Kidney (tissue), 14 donors: ENCODE results near the gene LRRTM1. TPM values are rescaled to one million over a fixed set of nuclear protein-coding genes. Genes with fewer than 3 reads are reported as not detected.

ENCODE experiments used
- DNase-seq, 5 donors: peaks; one replicate each; pipeline ENCODE4 v3.0.0-alpha.2; 2013 to 2020
- FAIRE-seq: peaks from 2 replicates; lab custom pipeline; 2012; peaks lifted over from hg19 to GRCh38; lab: Jason Lieb, UNC
- H3K27ac ChIP-seq, 2 donors: one replicate each; pipeline ENCODE4 v1.7.0; 2013; ENCODE audit warnings: low read depth in 2 of 2, low read length in 2 of 2, inconsistent platforms in 1 of 2
- H3K27me3 ChIP-seq: one replicate; pipeline ENCODE4 v1.7.1; 2013; ENCODE audit warnings: low read length, inconsistent platforms; ENCODE audit not compliant: control insufficient read depth, insufficient read depth
- H3K36me3 ChIP-seq, 3 donors: one replicate each; pipeline versions ENCODE4 v1.7.0 to v1.7.1; 2013; ENCODE audit warnings: low read length in 3 of 3, control low read depth in 1 of 3, inconsistent platforms in 1 of 3; ENCODE audit not compliant: insufficient read depth in 3 of 3, control insufficient read depth in 2 of 3
- H3K4me1 ChIP-seq, 3 donors: one replicate each; pipeline versions ENCODE4 v1.7.0 to v1.7.1; 2013; ENCODE audit warnings: low read length in 3 of 3, inconsistent platforms in 1 of 3, low read depth in 1 of 3; ENCODE audit not compliant: control insufficient read depth in 2 of 3, insufficient read depth in 2 of 3
- H3K4me3 ChIP-seq, 3 donors: one replicate each; pipeline versions ENCODE4 v1.7.0 to v1.8.1; 2013; ENCODE audit warnings: low read length in 3 of 3, control low read depth in 1 of 3, inconsistent platforms in 1 of 3
- H3K9ac ChIP-seq, 3 donors: one replicate each; pipeline versions ENCODE4 v1.7.0 to v1.7.1; 2013; ENCODE audit warnings: low read length in 3 of 3, control low read depth in 1 of 3, inconsistent platforms in 1 of 3
- H3K9me3 ChIP-seq, 3 donors: one replicate each; pipeline versions ENCODE4 v1.7.0 to v1.7.1; 2013; ENCODE audit warnings: low read length in 3 of 3, control low read depth in 1 of 3, inconsistent platforms in 1 of 3; ENCODE audit not compliant: control insufficient read depth in 2 of 3, insufficient read depth in 1 of 3
- CTCF ChIP-seq: IDR thresholded peaks from 3 replicates; pipeline ENCODE4 v1.5.1; 2012; ENCODE audit warnings: mild to moderate bottlenecking, moderate library complexity, borderline replicate concordance; ENCODE audit not compliant: insufficient read depth; ENCODE audit errors: extremely low read depth
- intact Hi-C: fragments of 100-400 bp; cut with DNase I; formaldehyde crosslinking; loops from one replicate; pipeline ENCODE4 v1.11.1; 2022
- polyA plus RNA-seq: library from polyadenylated mRNA; stranded (reverse); fragments of 350-450 nt; fragmentation: Illumina TruSeq; extraction: RNeasy Lipid Tissue Mini Kit (QIAGEN cat#74804); gene quantifications from one replicate; pipeline ENCODE4 v1.2.3, GENCODE V29; 2014; ENCODE audit warnings: low read depth, low replicate concordance; ENCODE audit not compliant: insufficient read depth
- total RNA-seq: library from RNA; stranded (reverse); fragmentation: NEBNext Ultra II Directional; extraction: Animal tissue kit (Norgen Biotek cat#: 25700); gene quantifications from one replicate; pipeline ENCODE4 v1.2.1, GENCODE V29; 2021
- donor health status: control.
- donor health status: control.
- donor health status: control.
- donor health status: control.
- donor health status: control.
- donor health status: DM: yes; HTN: yes; CAD: no.
- donor health status: Normal renal cell carcinoma (clear cell type).

The LRRTM1 gene
- total and polyA plus RNA-seq, 2 donors from 2014 or later, result 0.09 to 1.1 TPM

GRCh38 chr2:80328159-80328571, 23.6 kb upstream of the LRRTM1 start:
- no peak for TF ChIP-seq CTCF
- DNase-seq, result no peak
- Histone ChIP-seq H3K9me3 (no peaks in the 10 kb centered on the region), H3K4me3 (no peak overlapping the region), H3K27me3 (no peaks in the 10 kb centered on the region), H3K36me3 (no peaks in the 10 kb centered on the region), H3K9ac (no peak overlapping the region), H3K4me1 (no peaks in the 10 kb centered on the region), H3K27ac (no peak overlapping the region)
- FAIRE-seq, result no peak
- intact Hi-C loops, result no loop called here

- no peaks in the 10 kb centered on the region for H3K36me3 ChIP-seq
- TF ChIP-seq CTCF, result no peak
- no peaks in the 10 kb centered on the region for H3K27me3 ChIP-seq
- DNase-seq (peak in 1 of 5 donors; percentile 14), FAIRE-seq (no peak)
- no peak overlapping the region for H3K9ac ChIP-seq
- H3K4me1 ChIP-seq, result no peaks in the 10 kb centered on the region
- H3K27ac ChIP-seq, result no peak overlapping the region
- no peak overlapping the region for H3K4me3 ChIP-seq
- intact Hi-C loops, result no loop called here
- no peaks in the 10 kb centered on the region for H3K9me3 ChIP-seq
These were observed 22.3 kb upstream of the LRRTM1 start for GRCh38 chr2:80326861-80327260.

GRCh38 chr2:80326214-80326613, 21.7 kb upstream of the LRRTM1 start:
- H3K27ac ChIP-seq, result no peak overlapping the region
- intact Hi-C loops, result no loop called here
- DNase-seq, result peak in 3 of 5 donors; percentile 28 to 85 (median 69)

More at GRCh38 chr2:80326214-80326613, 21.7 kb upstream of the LRRTM1 start:
- no peak overlapping the region for H3K4me3 ChIP-seq
- no peaks in the 10 kb centered on the region for H3K36me3 ChIP-seq
- no peaks in the 10 kb centered on the region for H3K27me3 ChIP-seq
- no peak overlapping the region for H3K9ac ChIP-seq
- no peak for FAIRE-seq
- no peaks in the 10 kb centered on the region for H3K9me3 ChIP-seq
- H3K4me1 ChIP-seq, result no peaks in the 10 kb centered on the region
- peak; percentile 45 for TF ChIP-seq CTCF
